Activated CD4-positive, alpha-beta T cell treated with anti-CD3 and anti-CD28 coated beads, Interleukin-2, amount 50 U/mL, for 48 hours (primary cell): ENCODE measurements around the gene GAREM1.

ENCODE experiments used
- DNase-seq, 2 experiments: peaks; one replicate each; pipeline ENCODE4 v3.0.0-alpha.2; 2020

GAREM1 gene

GRCh38 chr18:32422978-32423740 is 47.5 kb downstream of the GAREM1 start:
- no peak for DNase-seq

- no peak for DNase-seq
Observed at GRCh38 chr18:32422201-32422600, 48.5 kb downstream of the GAREM1 start.

DNA sequence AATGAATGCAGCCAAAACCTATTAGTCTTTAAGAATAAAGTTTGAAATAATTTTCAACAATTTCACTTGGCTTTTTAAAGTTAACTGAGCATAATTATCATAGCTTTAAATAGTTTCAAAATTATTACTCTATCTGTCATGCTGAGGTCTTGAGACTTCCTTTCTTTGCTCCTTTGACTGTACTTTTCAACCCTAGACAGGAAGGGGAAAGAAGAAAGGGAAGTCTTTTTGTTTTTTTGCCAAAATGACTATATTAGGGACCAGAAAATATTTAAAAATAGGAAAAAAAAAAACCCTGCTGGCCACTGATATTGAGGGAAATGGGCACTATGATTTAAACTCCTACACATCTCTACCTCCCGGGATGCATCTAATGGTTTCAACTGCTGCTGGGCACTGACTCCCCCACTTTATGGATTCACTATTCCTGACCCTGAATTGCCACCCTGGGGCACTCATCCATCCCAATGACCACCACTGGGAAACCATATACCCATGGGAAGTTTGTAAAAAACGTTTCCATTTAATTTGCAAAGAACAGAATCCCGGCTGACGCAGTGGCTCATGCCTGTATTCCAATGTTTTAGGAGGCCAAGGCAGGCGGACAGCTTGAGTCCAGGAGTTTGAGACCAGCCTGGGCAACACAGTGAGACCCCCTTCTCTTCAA is 50.5 kb downstream of the GAREM1 start:
- DNase-seq = no peak

- DNase-seq = no peak
Observed at GRCh38 chr18:32418148-32418547, 52.5 kb downstream of the GAREM1 start.

GRCh38 chr18:32405588-32405987 is 65.1 kb downstream of the GAREM1 start:
- no peak for DNase-seq

- no peak for DNase-seq
Observed at GRCh38 chr18:32401621-32402020, 69.1 kb downstream of the GAREM1 start.

- DNase-seq = no peak
Observed at GRCh38 chr18:32393407-32393806, 77.3 kb downstream of the GAREM1 start.

- no peak for DNase-seq
Observed at GRCh38 chr18:32391126-32391525, 79.6 kb downstream of the GAREM1 start.

- DNase-seq = no peak
Observed at GRCh38 chr18:32389858-32390257, 80.8 kb downstream of the GAREM1 start.

DNA sequence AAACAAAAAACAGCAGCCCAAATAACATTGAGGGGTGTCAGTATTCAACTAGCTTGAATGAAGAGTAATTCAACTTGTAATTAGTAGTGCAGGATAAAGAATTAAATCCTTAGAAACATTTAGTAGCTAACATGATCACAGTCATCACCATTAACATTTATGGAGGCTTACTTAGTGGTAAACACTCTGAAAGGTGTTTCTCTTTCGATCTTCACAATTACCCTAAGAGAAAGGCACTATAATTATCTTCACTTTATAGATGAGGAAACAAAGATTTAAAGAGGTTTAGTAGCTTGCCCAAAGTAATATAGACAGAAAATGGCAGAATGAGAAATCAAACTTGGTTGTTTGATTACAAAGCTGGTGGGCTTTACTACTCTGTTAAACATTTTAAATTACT is 81.5 kb downstream of the GAREM1 start:
- no peak for DNase-seq

DNA sequence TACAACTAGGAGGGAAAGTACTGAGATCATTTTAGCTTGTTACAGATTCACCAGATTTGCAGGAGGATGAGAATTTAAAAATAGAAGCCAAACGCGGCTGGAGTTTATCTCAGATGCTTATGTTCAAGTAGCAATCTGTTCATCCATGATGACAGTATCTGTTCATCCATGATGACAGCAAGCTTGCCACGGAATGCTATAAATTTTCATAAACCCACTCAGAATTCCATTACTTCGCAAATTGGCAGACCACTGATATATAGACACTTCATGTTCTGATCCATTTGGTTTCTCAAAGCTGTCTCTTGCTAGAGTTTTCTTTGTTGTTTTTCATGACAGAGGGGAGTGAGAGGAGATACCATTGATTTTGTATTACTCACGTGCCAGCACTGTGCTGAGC is 84.2 kb downstream of the GAREM1 start:
- no peak for DNase-seq

- no peak for DNase-seq
Observed at GRCh38 chr18:32383050-32383819, 87.4 kb downstream of the GAREM1 start.

- no peak for DNase-seq
Observed at GRCh38 chr18:32381761-32382160, 88.9 kb downstream of the GAREM1 start.

DNA sequence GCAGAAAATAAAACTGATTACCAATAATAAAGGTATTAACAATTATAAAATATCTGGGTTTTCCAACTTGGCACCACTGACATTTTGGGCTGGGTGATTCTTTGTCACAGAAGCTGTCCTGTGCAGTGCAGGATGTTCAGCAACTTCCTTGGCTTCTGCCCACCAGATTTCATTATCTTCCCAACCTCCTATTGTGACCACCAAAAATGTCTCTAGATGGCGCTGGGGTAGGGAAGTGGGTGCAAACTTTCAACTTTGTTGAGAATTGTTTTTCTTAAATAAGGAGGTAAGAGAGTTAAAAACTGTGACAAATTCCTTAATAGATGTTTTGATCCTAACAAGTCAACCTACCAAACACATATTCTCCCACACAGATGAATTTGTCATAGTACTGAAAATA is 90.1 kb downstream of the GAREM1 start:
- DNase-seq = no peak

GRCh38 chr18:32379891-32380290 is 90.8 kb downstream of the GAREM1 start:
- DNase-seq = no peak

DNA sequence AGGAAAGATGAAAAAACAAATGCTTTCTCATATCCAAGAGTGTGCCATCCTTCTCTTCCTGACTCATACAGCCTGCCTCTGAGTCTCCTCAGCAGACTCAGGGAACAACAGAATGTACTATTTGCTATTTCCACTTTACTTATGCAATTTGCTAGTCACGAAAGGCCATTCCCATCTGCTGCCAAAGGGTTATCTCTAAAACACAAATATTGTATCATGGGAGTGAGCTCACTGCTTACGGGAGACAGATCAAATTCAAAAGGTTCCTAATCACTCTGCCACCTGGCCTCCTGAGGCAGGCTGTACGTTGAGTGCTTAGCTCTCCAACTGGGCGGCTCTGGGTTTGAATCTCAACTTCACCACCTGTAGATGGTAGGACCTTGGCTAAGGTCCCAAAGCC is 92.0 kb downstream of the GAREM1 start:
- DNase-seq = no peak

DNA sequence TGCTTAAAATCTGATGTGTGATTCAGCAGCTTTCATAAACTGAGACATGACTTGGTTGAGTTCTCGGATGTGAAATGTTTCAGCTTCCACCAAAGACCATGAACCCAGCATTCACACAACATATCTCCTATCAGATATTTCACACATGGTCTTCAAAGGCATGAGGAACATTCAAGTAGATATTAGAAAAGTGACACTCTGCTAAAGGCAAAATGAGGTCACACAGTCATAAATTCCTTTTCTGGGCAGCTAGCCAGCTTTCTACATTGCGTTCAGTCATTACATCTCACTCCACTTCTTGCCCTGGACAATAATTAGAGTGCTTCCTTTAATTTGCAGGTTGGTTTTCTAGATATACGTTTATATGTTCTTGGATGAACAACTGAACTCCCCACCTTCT is 96.7 kb downstream of the GAREM1 start:
- DNase-seq = no peak

DNA sequence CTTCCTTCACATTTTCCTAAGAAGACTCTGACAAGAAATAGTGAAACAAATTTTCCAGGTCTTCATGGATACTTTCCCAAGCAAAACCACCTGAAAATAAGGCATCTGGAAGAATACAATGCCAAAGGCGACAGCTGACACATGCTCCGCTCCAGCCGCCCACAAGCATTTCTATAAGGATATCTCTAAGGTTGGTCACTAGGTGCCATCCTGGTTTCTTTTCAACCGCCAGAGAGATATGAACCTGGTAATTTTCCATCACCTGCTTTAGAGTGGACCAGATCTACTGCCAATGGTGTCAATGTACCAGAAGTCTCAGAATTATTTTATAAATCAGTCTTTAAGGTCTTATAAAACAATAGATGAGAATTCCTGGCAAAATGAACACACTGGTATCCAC is 97.2 kb downstream of the GAREM1 start:
- no peak for DNase-seq

DNA sequence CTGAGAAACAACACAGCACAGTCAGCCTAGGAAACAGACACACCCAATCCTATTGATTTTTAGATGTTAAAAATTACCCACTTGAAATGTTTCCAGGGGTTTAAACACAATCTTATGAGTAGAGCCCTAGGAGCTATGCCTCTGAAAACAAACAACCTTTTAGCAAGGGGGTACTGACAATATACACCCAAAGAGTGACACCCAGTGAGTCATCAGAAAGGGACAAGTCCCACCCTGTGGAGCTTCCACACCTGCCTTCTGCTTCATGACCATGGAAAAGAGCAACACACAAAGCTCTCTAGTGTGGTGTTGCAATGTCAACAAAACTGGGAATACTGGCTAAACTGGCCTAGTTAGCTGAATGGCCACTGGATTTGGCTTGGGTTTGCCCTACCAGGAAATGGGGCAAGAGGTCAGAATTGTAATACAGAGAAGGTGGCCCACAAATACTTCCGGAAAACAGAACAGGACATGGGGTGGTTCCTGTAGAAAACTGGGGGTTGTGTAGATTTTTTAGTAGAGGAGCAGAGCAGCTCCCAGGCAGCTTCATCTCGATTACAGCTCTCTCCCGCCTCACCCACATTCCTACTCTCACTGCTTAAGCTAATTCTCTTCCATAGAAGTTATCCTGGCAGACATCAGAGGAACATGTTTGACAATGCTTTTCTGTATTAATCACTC is 98.2 kb downstream of the GAREM1 start:
- DNase-seq = no peak

GRCh38 chr18:32372047-32372380 is 98.7 kb downstream of the GAREM1 start:
- no peak for DNase-seq

GRCh38 chr18:32371384-32371783 is 99.3 kb downstream of the GAREM1 start:
- DNase-seq = no peak

- no peak for DNase-seq
Observed at GRCh38 chr18:32368991-32369390, 101.7 kb downstream of the GAREM1 start.

GRCh38 chr18:32368170-32368569 is 102.5 kb downstream of the GAREM1 start:
- DNase-seq = no peak
